Omental fat pad (tissue), 4 donors: ENCODE measurements around the gene ZNF554. TPM values are rescaled to one million over a fixed set of nuclear protein-coding genes. Genes with fewer than 3 reads are reported as not detected.

ENCODE experiments used
- ATAC-seq: fragments of 150-250 bp; one replicate; pipeline ENCODE4 v1.9.1; 2016; ENCODE audit warnings: mild to moderate bottlenecking, moderate library complexity; ENCODE audit not compliant: low FRiP score
- DNase-seq: peaks from one replicate; pipeline ENCODE4 v3.0.0-alpha.2; 2019; ENCODE audit warnings: low spot score
- total RNA-seq, 4 donors: library from RNA; depleted of rRNA; stranded (reverse); fragments of >200 nt; gene quantifications; one replicate each; pipeline ENCODE4 v1.1.0, GENCODE V29; 2016
- TF ChIP-seq, protein P1 (sequence below), 3 donors: fragments of 450-650 bp; IDR thresholded peaks; one replicate each; pipeline ENCODE4 v1.5.1; 2016 to 2017; ENCODE audit warnings: antibody characterized with exemption in 3 of 3, mild to moderate bottlenecking in 3 of 3, moderate library complexity in 2 of 3

The ZNF554 gene
- total RNA-seq, 4 donors from 2014 or later = 0.84 to 4.0 (median 3.1) TPM

DNA sequence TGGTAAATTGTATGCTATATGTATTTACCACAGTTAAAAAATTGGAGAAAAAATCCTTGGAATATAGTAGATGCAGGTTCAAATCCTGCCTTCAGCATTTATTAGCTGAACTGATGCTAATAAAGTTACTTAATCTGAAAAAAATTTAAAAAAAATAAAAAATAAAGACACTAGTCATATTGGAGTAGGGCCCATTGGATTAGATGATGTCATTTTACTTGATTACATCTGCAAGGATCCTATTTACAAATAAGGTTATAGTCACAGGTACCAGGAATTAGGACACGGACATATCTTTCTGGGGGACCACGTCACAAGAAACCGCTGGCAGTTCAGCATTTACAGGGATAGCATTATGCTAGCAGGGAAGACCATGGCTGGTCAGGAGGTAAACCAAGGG lies 27.8 kb downstream of the ZNF554 start:
- no peak for ATAC-seq
- DNase-seq = no peak
- TF ChIP-seq, protein P1, sequence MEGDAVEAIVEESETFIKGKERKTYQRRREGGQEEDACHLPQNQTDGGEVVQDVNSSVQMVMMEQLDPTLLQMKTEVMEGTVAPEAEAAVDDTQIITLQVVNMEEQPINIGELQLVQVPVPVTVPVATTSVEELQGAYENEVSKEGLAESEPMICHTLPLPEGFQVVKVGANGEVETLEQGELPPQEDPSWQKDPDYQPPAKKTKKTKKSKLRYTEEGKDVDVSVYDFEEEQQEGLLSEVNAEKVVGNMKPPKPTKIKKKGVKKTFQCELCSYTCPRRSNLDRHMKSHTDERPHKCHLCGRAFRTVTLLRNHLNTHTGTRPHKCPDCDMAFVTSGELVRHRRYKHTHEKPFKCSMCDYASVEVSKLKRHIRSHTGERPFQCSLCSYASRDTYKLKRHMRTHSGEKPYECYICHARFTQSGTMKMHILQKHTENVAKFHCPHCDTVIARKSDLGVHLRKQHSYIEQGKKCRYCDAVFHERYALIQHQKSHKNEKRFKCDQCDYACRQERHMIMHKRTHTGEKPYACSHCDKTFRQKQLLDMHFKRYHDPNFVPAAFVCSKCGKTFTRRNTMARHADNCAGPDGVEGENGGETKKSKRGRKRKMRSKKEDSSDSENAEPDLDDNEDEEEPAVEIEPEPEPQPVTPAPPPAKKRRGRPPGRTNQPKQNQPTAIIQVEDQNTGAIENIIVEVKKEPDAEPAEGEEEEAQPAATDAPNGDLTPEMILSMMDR (IDR thresholded peaks at IDR 0.05) = no peak

DNA sequence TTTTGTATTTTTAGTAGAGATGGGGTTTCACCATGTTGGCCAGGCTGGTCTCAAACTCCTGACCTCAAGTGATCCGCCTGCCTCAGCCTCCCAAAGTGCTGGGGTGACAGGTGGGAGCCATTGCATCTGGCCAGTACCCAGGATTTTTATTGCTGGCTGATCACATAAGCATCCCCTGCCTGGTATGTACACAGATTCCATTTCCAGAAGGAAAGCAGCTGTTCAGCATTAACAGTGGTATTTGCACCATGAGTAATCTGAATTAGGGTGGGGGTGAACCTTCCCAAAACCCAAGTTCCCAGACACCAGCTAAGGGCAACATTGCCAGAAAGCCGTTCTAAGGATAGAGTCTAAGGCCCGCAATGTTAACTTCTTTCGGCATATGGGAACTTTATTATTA lies 28.9 kb downstream of the ZNF554 start:
- no peak for ATAC-seq
- DNase-seq = no peak
- TF ChIP-seq, protein P1 (IDR thresholded peaks at IDR 0.05) = no peak

DNA sequence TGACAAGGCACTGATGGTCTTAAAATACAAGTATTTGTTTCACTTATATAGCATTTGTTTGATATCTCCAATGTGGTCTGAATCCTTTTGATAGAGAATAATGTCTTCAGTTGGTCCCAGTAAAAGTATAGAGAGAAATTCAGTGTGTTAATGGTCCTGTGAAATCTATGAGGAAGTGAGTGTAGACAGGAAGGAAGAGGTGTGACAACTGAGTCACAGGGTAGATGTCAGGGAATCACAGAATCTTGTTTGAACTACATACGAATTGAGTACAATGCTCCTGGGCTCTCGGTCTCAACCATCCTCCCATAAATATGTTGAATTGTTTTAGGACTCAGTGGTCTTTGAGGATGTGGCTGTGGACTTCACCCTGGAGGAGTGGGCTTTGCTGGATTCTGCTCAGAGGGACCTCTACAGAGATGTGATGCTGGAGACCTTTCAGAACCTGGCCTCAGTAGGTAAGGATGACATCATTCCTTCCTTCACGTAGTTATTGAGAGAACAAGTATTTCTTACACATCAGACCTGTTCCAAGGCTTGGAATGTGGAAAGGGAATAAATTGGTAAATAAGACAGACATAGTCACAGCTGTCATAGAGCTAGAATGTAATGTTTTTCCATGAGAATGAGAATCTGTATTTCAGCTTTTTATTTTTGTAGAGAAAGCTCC lies 30.7 kb downstream of the ZNF554 start:
- TF ChIP-seq, protein P1 (IDR thresholded peaks at IDR 0.05) = no peak
- DNase-seq (no peak), ATAC-seq (no peak)

DNA sequence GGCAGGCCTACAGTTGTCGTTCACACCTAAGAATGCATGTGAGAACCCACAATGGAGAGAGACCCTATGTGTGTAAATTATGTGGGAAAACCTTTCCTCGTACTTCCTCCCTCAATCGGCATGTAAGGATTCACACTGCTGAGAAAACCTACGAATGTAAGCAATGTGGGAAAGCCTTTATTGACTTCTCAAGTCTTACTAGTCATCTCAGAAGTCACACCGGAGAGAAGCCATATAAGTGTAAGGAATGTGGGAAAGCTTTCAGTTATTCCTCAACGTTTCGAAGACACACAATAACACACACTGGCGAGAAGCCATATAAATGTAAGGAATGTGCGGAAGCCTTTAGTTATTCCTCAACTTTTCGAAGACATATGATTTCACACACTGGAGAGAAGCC lies 32.9 kb downstream of the ZNF554 start:
- ATAC-seq (no peak), DNase-seq (no peak)
- TF ChIP-seq, protein P1 (IDR thresholded peaks at IDR 0.05) = no peak

DNA sequence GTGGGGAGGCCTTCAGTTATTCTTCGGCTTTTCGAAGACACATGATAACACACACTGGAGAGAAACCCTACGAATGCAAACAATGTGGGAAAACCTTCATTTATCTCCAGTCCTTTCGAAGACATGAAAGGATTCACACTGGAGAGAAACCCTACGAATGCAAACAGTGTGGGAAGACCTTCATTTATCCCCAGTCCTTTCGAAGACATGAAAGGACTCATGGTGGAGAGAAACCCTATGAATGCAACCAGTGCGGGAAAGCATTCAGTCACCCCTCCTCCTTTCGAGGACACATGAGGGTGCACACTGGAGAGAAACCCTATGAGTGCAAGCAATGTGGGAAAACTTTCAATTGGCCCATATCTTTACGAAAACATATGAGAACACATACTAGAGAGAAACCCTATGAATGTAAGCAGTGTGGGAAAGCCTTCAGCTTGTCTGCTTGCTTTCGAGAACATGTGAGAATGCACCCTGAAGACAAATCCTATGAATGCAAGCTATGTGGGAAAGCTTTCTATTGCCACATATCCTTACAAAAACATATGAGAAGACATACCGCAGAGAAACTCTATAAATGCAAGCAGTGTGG lies 33.4 kb downstream of the ZNF554 start:
- ATAC-seq (no peak), DNase-seq (no peak)
- TF ChIP-seq, protein P1 (IDR thresholded peaks at IDR 0.05) = no peak

DNA sequence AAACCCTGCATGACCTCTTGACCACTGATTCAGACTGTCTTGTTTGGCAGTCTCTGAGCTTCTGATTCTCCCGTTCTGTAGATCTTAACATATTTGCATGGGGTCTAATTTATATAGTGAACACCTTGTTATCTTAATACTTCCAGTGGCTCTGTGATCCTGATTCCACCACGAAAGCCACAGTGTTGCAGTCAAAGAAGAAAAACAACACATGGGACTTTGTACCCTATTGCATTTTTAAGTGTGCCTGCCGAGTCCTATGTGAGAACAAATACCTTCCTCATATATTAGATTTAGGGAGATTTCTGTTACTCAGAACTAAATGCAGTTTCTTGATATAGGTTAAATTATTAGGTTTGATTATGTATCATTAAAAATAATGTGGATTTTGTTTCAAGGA lies 35.2 kb downstream of the ZNF554 start:
- DNase-seq (no peak), ATAC-seq (no peak)
- TF ChIP-seq, protein P1 (IDR thresholded peaks at IDR 0.05) = no peak

DNA sequence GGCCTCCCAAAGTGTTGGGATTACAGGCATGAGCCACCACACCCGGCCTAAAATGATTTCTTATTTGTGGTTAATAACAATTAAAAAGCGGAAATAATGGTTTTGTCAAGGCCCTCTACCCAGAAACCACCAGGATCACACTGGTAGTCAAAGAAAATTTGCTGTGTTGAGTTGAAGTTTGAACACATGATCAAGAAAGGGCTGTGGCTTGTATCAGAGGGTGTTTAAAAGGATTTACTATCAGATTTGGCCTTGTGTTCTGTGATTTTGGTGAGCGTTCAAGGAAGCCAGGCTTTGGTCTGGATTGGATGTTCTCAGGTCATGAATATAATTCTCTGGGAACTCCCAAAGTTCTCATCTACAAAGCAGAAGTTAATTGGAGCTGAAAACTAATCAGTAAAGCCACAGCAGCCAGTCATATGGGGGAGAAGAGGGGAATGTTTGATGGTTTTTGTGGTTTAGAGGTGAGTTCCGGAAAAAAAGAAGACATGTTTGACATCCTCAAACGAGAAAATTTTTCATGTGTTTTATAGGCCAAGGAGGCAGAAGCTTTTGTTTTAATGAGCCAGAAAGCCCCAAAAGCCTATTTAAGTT lies 36.9 kb downstream of the ZNF554 start:
- TF ChIP-seq, protein P1 (IDR thresholded peaks at IDR 0.05) = no peak
- ATAC-seq (no peak), DNase-seq (no peak)
